Measurements from ENCODE around the gene SSTR3.

DNA sequence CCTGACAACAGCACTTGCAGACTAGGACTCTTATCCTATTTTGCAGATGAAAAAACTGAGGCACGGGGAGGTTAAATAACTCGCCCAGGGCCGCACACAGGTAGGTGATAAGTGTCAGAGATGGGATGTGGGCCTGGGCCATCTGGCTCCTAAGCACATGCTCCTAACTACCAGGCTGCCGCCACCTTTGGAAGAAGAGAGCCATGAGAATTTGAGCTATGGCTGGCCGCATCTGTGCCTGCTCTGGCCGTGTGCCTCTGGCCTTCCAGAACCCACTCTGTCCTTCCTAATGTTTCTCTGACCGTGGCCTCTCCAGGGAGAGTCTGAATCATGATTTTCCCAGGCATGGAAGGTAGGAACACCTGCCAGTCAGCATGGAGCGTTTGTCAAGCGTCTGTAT, 47.2 kb downstream of the SSTR3 start:
- TF ChIP-seq POLR2AphosphoS5 (IDR thresholded peaks at IDR 0.05; ENCODE audit: low read depth, low read length) = no peak
- TF ChIP-seq, protein P1, sequence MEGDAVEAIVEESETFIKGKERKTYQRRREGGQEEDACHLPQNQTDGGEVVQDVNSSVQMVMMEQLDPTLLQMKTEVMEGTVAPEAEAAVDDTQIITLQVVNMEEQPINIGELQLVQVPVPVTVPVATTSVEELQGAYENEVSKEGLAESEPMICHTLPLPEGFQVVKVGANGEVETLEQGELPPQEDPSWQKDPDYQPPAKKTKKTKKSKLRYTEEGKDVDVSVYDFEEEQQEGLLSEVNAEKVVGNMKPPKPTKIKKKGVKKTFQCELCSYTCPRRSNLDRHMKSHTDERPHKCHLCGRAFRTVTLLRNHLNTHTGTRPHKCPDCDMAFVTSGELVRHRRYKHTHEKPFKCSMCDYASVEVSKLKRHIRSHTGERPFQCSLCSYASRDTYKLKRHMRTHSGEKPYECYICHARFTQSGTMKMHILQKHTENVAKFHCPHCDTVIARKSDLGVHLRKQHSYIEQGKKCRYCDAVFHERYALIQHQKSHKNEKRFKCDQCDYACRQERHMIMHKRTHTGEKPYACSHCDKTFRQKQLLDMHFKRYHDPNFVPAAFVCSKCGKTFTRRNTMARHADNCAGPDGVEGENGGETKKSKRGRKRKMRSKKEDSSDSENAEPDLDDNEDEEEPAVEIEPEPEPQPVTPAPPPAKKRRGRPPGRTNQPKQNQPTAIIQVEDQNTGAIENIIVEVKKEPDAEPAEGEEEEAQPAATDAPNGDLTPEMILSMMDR (IDR thresholded peaks at IDR 0.05) = no peak
- TF ChIP-seq, protein P2, sequence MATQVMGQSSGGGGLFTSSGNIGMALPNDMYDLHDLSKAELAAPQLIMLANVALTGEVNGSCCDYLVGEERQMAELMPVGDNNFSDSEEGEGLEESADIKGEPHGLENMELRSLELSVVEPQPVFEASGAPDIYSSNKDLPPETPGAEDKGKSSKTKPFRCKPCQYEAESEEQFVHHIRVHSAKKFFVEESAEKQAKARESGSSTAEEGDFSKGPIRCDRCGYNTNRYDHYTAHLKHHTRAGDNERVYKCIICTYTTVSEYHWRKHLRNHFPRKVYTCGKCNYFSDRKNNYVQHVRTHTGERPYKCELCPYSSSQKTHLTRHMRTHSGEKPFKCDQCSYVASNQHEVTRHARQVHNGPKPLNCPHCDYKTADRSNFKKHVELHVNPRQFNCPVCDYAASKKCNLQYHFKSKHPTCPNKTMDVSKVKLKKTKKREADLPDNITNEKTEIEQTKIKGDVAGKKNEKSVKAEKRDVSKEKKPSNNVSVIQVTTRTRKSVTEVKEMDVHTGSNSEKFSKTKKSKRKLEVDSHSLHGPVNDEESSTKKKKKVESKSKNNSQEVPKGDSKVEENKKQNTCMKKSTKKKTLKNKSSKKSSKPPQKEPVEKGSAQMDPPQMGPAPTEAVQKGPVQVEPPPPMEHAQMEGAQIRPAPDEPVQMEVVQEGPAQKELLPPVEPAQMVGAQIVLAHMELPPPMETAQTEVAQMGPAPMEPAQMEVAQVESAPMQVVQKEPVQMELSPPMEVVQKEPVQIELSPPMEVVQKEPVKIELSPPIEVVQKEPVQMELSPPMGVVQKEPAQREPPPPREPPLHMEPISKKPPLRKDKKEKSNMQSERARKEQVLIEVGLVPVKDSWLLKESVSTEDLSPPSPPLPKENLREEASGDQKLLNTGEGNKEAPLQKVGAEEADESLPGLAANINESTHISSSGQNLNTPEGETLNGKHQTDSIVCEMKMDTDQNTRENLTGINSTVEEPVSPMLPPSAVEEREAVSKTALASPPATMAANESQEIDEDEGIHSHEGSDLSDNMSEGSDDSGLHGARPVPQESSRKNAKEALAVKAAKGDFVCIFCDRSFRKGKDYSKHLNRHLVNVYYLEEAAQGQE (IDR thresholded peaks at IDR 0.05; ENCODE audit: insufficient read depth in 1 of 2, low read depth in 2 of 2, low read length in 1 of 2) = no peak

Data from Panc1 (cell line).